Heart left ventricle (tissue), 13 donors: ENCODE measurements around the gene FGFR1OP2.

Experiments used
- POLR2A ChIP-seq, 2 donors: fragments of 450-650 bp; IDR thresholded peaks; one replicate each; pipeline ENCODE4 v1.6.1; 2017; ENCODE audit warnings: antibody characterized with exemption in 2 of 2, mild to moderate bottlenecking in 2 of 2, moderate library complexity in 2 of 2
- TF ChIP-seq, protein P1 (sequence below), 12 donors: fragments of 200-600 bp; sonication (generic) in 4 of 12; IDR thresholded peaks; one replicate each; pipeline versions ENCODE4 v1.5.0 to v1.8.0; 2018 to 2022; ENCODE audit warnings: antibody characterized with exemption in 12 of 12, mild to moderate bottlenecking in 5 of 12
- donor health status: ischemic (EF 13 %, LVEDD 7.1; RV severe dilation, severe dysfunction).
- donor health status: DM: no; HTN: yes; CAD: no.
- donor health status: DM: no; HTN: no; CAD: no.
- donor health status: ischemic (EF 25% LVEDD 6.9; RV normal size, moderate dysfunction).
- donor health status: ischemic (EF 25% LVEDD 5.7; RV mildly dilated, moderate dysfunction).
- donor health status: ischemic (EF 35%, LVEDD 5.7; RV mildly dilated, moderate dysfunction).
- donor health status: nonischemic (EF 11% LVEDD 7.7; RV severe dilation, severe dysfunction).
- donor health status: DM: yes; HTN: yes; CAD: no.
- donor health status: PGD.
- donor health status: ischemic (EF 29% LVEDD 5.4; RV normal size, mild dysfunction).
- donor health status: nonischemic (EF 23%, LVEDD 6.1; RV moderate dilation, normal function).

DNA sequence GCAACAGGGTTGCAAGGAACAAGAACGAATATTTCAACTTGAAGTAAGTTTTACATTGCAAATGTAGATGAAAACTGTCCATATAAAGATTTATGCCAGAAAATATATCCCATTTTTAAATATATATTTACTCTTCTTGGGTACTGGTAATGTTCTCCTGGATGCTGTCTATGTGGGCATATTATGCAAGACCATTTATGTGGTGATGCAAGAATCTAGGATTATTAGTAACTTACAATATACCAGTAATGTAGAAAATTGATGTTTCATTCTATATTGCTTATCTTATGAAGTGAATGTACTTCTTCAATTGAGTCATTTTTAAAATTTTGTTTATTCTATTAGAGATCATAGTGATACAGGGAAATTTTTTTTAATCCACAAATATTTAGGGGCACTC, 25.1 kb downstream of the FGFR1OP2 start:
- TF ChIP-seq, protein P1, sequence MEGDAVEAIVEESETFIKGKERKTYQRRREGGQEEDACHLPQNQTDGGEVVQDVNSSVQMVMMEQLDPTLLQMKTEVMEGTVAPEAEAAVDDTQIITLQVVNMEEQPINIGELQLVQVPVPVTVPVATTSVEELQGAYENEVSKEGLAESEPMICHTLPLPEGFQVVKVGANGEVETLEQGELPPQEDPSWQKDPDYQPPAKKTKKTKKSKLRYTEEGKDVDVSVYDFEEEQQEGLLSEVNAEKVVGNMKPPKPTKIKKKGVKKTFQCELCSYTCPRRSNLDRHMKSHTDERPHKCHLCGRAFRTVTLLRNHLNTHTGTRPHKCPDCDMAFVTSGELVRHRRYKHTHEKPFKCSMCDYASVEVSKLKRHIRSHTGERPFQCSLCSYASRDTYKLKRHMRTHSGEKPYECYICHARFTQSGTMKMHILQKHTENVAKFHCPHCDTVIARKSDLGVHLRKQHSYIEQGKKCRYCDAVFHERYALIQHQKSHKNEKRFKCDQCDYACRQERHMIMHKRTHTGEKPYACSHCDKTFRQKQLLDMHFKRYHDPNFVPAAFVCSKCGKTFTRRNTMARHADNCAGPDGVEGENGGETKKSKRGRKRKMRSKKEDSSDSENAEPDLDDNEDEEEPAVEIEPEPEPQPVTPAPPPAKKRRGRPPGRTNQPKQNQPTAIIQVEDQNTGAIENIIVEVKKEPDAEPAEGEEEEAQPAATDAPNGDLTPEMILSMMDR (IDR thresholded peaks at IDR 0.05): no peak
- TF ChIP-seq POLR2A (IDR thresholded peaks at IDR 0.05): no peak
